ENCODE measurements around the gene NAGPA. TPM values are rescaled to one million over a fixed set of nuclear protein-coding genes. Genes with fewer than 3 reads are reported as not detected.

Gene NAGPA
- total and polyA plus RNA-seq, 2 of the 13 experiments (the other 11 are each of a cell fraction or from before 2014, with no cell fraction given) = 27.1 to 60.3 TPM

GRCh38 chr16:5071681-5072333 is 38.1 kb upstream of the NAGPA start, which contains the start of gene ALG1 (continued):
- TF ChIP-seq ZNF333 (CRISPR knock-in tag; IDR thresholded peaks at IDR 0.05; ENCODE audit: borderline replicate concordance) (peak; percentile 98; the same call in 1 of the 2 replicates), ZBED4 (CRISPR knock-in tag; IDR thresholded peaks at IDR 0.05; ENCODE audit: borderline replicate concordance) (peak; percentile 96), ZNF703 (CRISPR knock-in tag; IDR thresholded peaks at IDR 0.05; ENCODE audit: borderline replicate concordance) (peak; percentile 48; the same call in 1 of the 2 replicates), ISL2 (CRISPR knock-in tag; IDR thresholded peaks at IDR 0.05) (peak; percentile 68), ZBTB43 (CRISPR knock-in tag; conservative IDR thresholded peaks at IDR 0.05) (0 out of 2 replicates have a peak, but pooled peaks have one; percentile 54), ZNF670 (CRISPR knock-in tag; IDR thresholded peaks at IDR 0.05; ENCODE audit: borderline replicate concordance) (peak; percentile 61; the same call in 1 of the 2 replicates), PAXIP1 (CRISPR knock-in tag; conservative IDR thresholded peaks at IDR 0.05) (peak; percentile 45), ZBTB25 (CRISPR knock-in tag; IDR thresholded peaks at IDR 0.05) (peak; percentile 88), ZNF572 (CRISPR knock-in tag; IDR thresholded peaks at IDR 0.05) (peak; percentile 90; the same call in 1 of the 2 replicates), ZNF577 (CRISPR knock-in tag; IDR thresholded peaks at IDR 0.05; ENCODE audit: borderline replicate concordance, low read depth) (no peak), ZNF558 (CRISPR knock-in tag; IDR thresholded peaks at IDR 0.05; ENCODE audit: borderline replicate concordance) (peak; percentile 94; the same call in 1 of the 2 replicates), KDM4B (CRISPR knock-in tag; IDR thresholded peaks at IDR 0.05) (peak; percentile 87), HOXA7 (CRISPR knock-in tag; IDR thresholded peaks at IDR 0.05) (no peak; the same call in 1 of the 2 replicates), THAP8 (CRISPR knock-in tag; IDR thresholded peaks at IDR 0.05; ENCODE audit: borderline replicate concordance) (peak; percentile 57; the same call in 1 of the 2 replicates), TBP (CRISPR knock-in tag; IDR thresholded peaks at IDR 0.05) (peak; percentile 78; the same call in 1 of the 2 replicates), PTBP1 (IDR thresholded peaks at IDR 0.05; ENCODE audit: low read depth, low read length, poor library complexity, severe bottlenecking) (no peak), ZSCAN12 (CRISPR knock-in tag; IDR thresholded peaks at IDR 0.05) (peak; percentile 74; the same call in 1 of the 2 replicates), RXRB (CRISPR knock-in tag; IDR thresholded peaks at IDR 0.05; ENCODE audit: borderline replicate concordance) (peak; percentile 74)

Data from HepG2 (cell line).